ENCODE measurements around the gene PRCD.

PRCD gene

GRCh38 chr17:76566988-76567431, 27.2 kb downstream of the PRCD start:
- no peak for TF ChIP-seq RARB (CRISPR knock-in tag; IDR thresholded peaks at IDR 0.05)
- no peak for TF ChIP-seq CSDC2 (CRISPR knock-in tag; IDR thresholded peaks at IDR 0.05)
- no peak for TF ChIP-seq ZFP30 (CRISPR knock-in tag; IDR thresholded peaks at IDR 0.05)
- TF ChIP-seq PPARA (CRISPR knock-in tag; IDR thresholded peaks at IDR 0.05; ENCODE audit: borderline replicate concordance) = no peak
- TF ChIP-seq PATZ1 (CRISPR knock-in tag; IDR thresholded peaks at IDR 0.05; ENCODE audit: borderline replicate concordance) = no peak
- TF ChIP-seq ZNF8 (CRISPR knock-in tag; IDR thresholded peaks at IDR 0.05) = no peak
- no peak for ATAC-seq

- ATAC-seq = peak; percentile 15
- no peak for TF ChIP-seq BACH2 (CRISPR knock-in tag; IDR thresholded peaks at IDR 0.05; ENCODE audit: borderline replicate concordance)
- no peak for TF ChIP-seq GLIS3 (CRISPR knock-in tag; IDR thresholded peaks at IDR 0.05)
- TF ChIP-seq RARB (CRISPR knock-in tag; IDR thresholded peaks at IDR 0.05) = no peak
- no peak for TF ChIP-seq PPARA (CRISPR knock-in tag; IDR thresholded peaks at IDR 0.05; ENCODE audit: borderline replicate concordance)
- TF ChIP-seq ARNTL (CRISPR knock-in tag; IDR thresholded peaks at IDR 0.05; ENCODE audit: borderline replicate concordance, low read depth) = no peak
These were observed 28.0 kb downstream of the PRCD start for GRCh38 chr17:76567634-76568432.

- TF ChIP-seq PPARA (CRISPR knock-in tag; IDR thresholded peaks at IDR 0.05; ENCODE audit: borderline replicate concordance) = no peak
- no peak for TF ChIP-seq ZNF565 (CRISPR knock-in tag; conservative IDR thresholded peaks at IDR 0.05; ENCODE audit: low read depth)
- TF ChIP-seq ISL1 (CRISPR knock-in tag; IDR thresholded peaks at IDR 0.05) = no peak
- no peak for TF ChIP-seq ZFP30 (CRISPR knock-in tag; IDR thresholded peaks at IDR 0.05)
- TF ChIP-seq ZNF70 (CRISPR knock-in tag; IDR thresholded peaks at IDR 0.05) = no peak
- no peak for TF ChIP-seq ARNTL (CRISPR knock-in tag; IDR thresholded peaks at IDR 0.05; ENCODE audit: borderline replicate concordance, low read depth)
- TF ChIP-seq POU6F1 (CRISPR knock-in tag; IDR thresholded peaks at IDR 0.05; ENCODE audit: borderline replicate concordance, low read depth) = no peak
- TF ChIP-seq CREB5 (CRISPR knock-in tag; IDR thresholded peaks at IDR 0.05; ENCODE audit: low read depth) = no peak
- no peak for TF ChIP-seq TOX (CRISPR knock-in tag; IDR thresholded peaks at IDR 0.05; ENCODE audit: borderline replicate concordance)
- TF ChIP-seq ZC3H10 (CRISPR knock-in tag; IDR thresholded peaks at IDR 0.05) = no peak
- TF ChIP-seq PATZ1 (CRISPR knock-in tag; IDR thresholded peaks at IDR 0.05; ENCODE audit: borderline replicate concordance) = no peak
- no peak for TF ChIP-seq ZNF8 (CRISPR knock-in tag; IDR thresholded peaks at IDR 0.05)
- TF ChIP-seq GLIS3 (CRISPR knock-in tag; IDR thresholded peaks at IDR 0.05) = no peak
- no peak for TF ChIP-seq CSDC2 (CRISPR knock-in tag; IDR thresholded peaks at IDR 0.05)
- TF ChIP-seq RARB (CRISPR knock-in tag; IDR thresholded peaks at IDR 0.05) = no peak
- TF ChIP-seq CSRNP3 (CRISPR knock-in tag; IDR thresholded peaks at IDR 0.05) = no peak
- TF ChIP-seq SNAI2 (CRISPR knock-in tag; IDR thresholded peaks at IDR 0.05) = no peak
- TF ChIP-seq ZFP3 (CRISPR knock-in tag; IDR thresholded peaks at IDR 0.05) = no peak
- no peak for TF ChIP-seq ESRRG (CRISPR knock-in tag; IDR thresholded peaks at IDR 0.05)
- no peak for TF ChIP-seq TSHZ2 (CRISPR knock-in tag; IDR thresholded peaks at IDR 0.05)
- no peak; the same call in 2 of the 3 replicates for ATAC-seq
These were observed 29.0 kb downstream of the PRCD start for GRCh38 chr17:76568811-76569221.
